Right cardiac atrium (tissue), 5 donors: ENCODE results near the gene TMUB1. TPM values are rescaled to one million over a fixed set of nuclear protein-coding genes. Genes with fewer than 3 reads are reported as not detected.

ENCODE experiments used
- ATAC-seq, 2 donors: fragments of 200-7000 bp; cut with Tn5 transposase; one replicate each; pipeline versions ENCODE4 v1.8.0 to v1.9.1; 2020; ENCODE audit warnings: moderate library complexity in 2 of 2, mild to moderate bottlenecking in 1 of 2
- DNase-seq, 3 donors: peaks; one replicate each; pipeline ENCODE4 v3.0.0-alpha.2; 2020
- H3K27ac ChIP-seq: one replicate; pipeline ENCODE4 v1.5.1; 2013; ENCODE audit warnings: mild to moderate bottlenecking, low read length, control low read depth, moderate library complexity
- H3K27me3 ChIP-seq: one replicate; pipeline ENCODE4 v1.6.1; 2013; ENCODE audit not compliant: control insufficient read depth, insufficient read depth
- H3K4me1 ChIP-seq: one replicate; pipeline ENCODE4 v1.6.1; 2013; ENCODE audit warnings: low read length; ENCODE audit not compliant: control insufficient read depth, insufficient read depth
- H3K4me3 ChIP-seq: one replicate; pipeline ENCODE4 v1.5.1; 2013; ENCODE audit warnings: low read length, control low read depth
- H3K9me3 ChIP-seq: one replicate; pipeline ENCODE4 v1.6.1; 2013; ENCODE audit warnings: low read length; ENCODE audit not compliant: control insufficient read depth
- WGBS: extraction: QIAGEN DNeasy Blood & Tissue Kit; methylation state at CpG from one replicate; pipeline ENCODE4 v1.1.7; 2013; 5-methylcytosine and 5-hydroxymethylcytosine counted together
- intact Hi-C, 4 donors: fragments of 100-400 bp; cut with DNase I; formaldehyde crosslinking; loops; one replicate each; pipeline versions ENCODE4 v1.11.0 to v1.14.0; 2022 to 2023
- long read RNA-seq, 4 donors: library from polyadenylated mRNA; unstranded; transcript quantifications; one replicate each; pipeline ENCODE4 v2.0.0, GENCODE V29; 2020 to 2021
- polyA plus RNA-seq: library from polyadenylated mRNA; stranded (reverse); fragments of 200-250 nt; gene quantifications from one replicate; pipeline ENCODE4 v1.2.3, GENCODE V29; 2013
- total RNA-seq, 4 donors: library from RNA; stranded (reverse); fragmentation: NEBNext Ultra II Directional; extraction: Animal tissue kit (Norgen Biotek cat#: 25700); gene quantifications; one replicate each; pipeline ENCODE4 v1.2.1, GENCODE V29; 2021
- donor health status: healthy with polysubstance abuse.
- donor health status: DM: no; HTN: yes; CAD: no.
- donor health status: DM: no; HTN: no; CAD: no.
- donor health status: DM: no; HTN: yes; CAD: no; lungs with severe emphysema.
- donor health status: DM: yes; HTN: yes; CAD: no.

TMUB1 gene
- total RNA-seq (10 to 100 TPM; 28.5 to 36.5 (median 35.8) TPM), polyA plus RNA-seq (55.2 TPM)
- long read RNA-seq, donor 1, transcript TMUB1-201 (3 exons, 1,353 nt) = major isoform, 50 of 84 reads
- long read RNA-seq, donor 1, transcript TMUB1-203 (2 exons, 1,549 nt) = minor isoform, 24 of 84 reads
- long read RNA-seq, donor 1, partial matches to known transcripts = 0 of 84 reads
- long read RNA-seq, donor 1, other reads (novel, unspliced or antisense) = 6 of 84 reads
- long read RNA-seq, donor 2, transcript TMUB1-201 (3 exons, 1,353 nt) = major isoform, 28 of 49 reads
- long read RNA-seq, donor 2, transcript TMUB1-203 (2 exons, 1,549 nt) = minor isoform, 10 of 49 reads
- long read RNA-seq, donor 2, partial matches to known transcripts = 0 of 49 reads
- long read RNA-seq, donor 2, other reads (novel, unspliced or antisense) = 8 of 49 reads
- long read RNA-seq, donor 3, transcript TMUB1-201 (3 exons, 1,353 nt) = major isoform, 15 of 17 reads
- long read RNA-seq, donor 3, partial matches to known transcripts = 0 of 17 reads
- long read RNA-seq, donor 3, other reads (novel, unspliced or antisense) = 0 of 17 reads
- long read RNA-seq, donor 4, transcript TMUB1-201 (3 exons, 1,353 nt) = major isoform, 32 of 43 reads
- long read RNA-seq, donor 4, transcript TMUB1-203 (2 exons, 1,549 nt) = minor isoform, 5 of 43 reads
- long read RNA-seq, donor 4, partial matches to known transcripts = 0 of 43 reads
- long read RNA-seq, donor 4, other reads (novel, unspliced or antisense) = 1 of 43 reads

- intact Hi-C loops = loop anchor here in 1 of 4 donors (10.0 kb wide), 1 partner anchor 58 kb away; the partner anchor contains the start of genes ABCB8 and ATG9B
- Histone ChIP-seq H3K27ac (peak within 1 kb of the TSS; percentile 80), H3K4me1 (peaks cover 10% of the 10 kb centered on the region), H3K27me3 (no peaks in the 10 kb centered on the region), H3K4me3 (peak within 1 kb of the TSS; percentile 94), H3K9me3 (no peaks in the 10 kb centered on the region)
- DNase-seq = peak; percentile 87 to 94 (median 93)
- peak; percentile 28 to 30 for ATAC-seq
- WGBS = under 1% methylated on average over 69 of the region's 69 CpGs
Measured at GRCh38 chr7:151083071-151083823, at the start of gene TMUB1. TMUB1 (minus strand) TSS chr7:151083493; CDS start chr7:151082563, 930 bp downstream.

- peak in 2 of 3 donors; percentile 7 to 38 for DNase-seq
- no peaks in the 10 kb centered on the region for H3K9me3 ChIP-seq
- H3K27ac ChIP-seq = no peak overlapping the region
- no peaks in the 10 kb centered on the region for H3K27me3 ChIP-seq
- no peak for ATAC-seq
- intact Hi-C loops = no loop called here
- H3K4me3 ChIP-seq = no peak overlapping the region
- H3K4me1 ChIP-seq = no peaks in the 10 kb centered on the region
- 93% methylated on average over 21 of the region's 21 CpGs for WGBS
Measured at GRCh38 chr7:151132461-151133205, 49.3 kb upstream of the TMUB1 start.

- peak in 1 of 2 donors; percentile 7 for ATAC-seq
- no peak overlapping the region for H3K27ac ChIP-seq
- WGBS = 70% methylated on average over 19 of the region's 19 CpGs
- H3K9me3 ChIP-seq = no peaks in the 10 kb centered on the region
- no peak overlapping the region for H3K4me3 ChIP-seq
- no peaks in the 10 kb centered on the region for H3K27me3 ChIP-seq
- no peaks in the 10 kb centered on the region for H3K4me1 ChIP-seq
- DNase-seq = peak in 2 of 3 donors; percentile 16 to 56
- intact Hi-C loops = no loop called here
Measured at GRCh38 chr7:151131592-151132293, 48.5 kb upstream of the TMUB1 start.

GRCh38 chr7:151131224-151131591, 47.9 kb upstream of the TMUB1 start:
- DNase-seq (peak in 1 of 3 donors; percentile 27), ATAC-seq (no peak)
- Histone ChIP-seq H3K27ac (no peak overlapping the region), H3K9me3 (no peaks in the 10 kb centered on the region), H3K27me3 (no peaks in the 10 kb centered on the region), H3K4me3 (no peak overlapping the region), H3K4me1 (no peaks in the 10 kb centered on the region)
- intact Hi-C loops = no loop called here
- WGBS = 93% methylated on average over 13 of the region's 13 CpGs

GRCh38 chr7:151130741-151131157, 47.5 kb upstream of the TMUB1 start:
- Histone ChIP-seq H3K9me3 (no peaks in the 10 kb centered on the region), H3K27me3 (no peaks in the 10 kb centered on the region), H3K27ac (no peak overlapping the region), H3K4me3 (no peak overlapping the region), H3K4me1 (no peaks in the 10 kb centered on the region)
- 95% methylated on average over 17 of the region's 17 CpGs for WGBS
- ATAC-seq (no peak), DNase-seq (peak in 1 of 3 donors; percentile 8)
- intact Hi-C loops = no loop called here

GRCh38 chr7:151129960-151130591, 46.8 kb upstream of the TMUB1 start:
- Histone ChIP-seq H3K27me3 (no peaks in the 10 kb centered on the region), H3K9me3 (no peaks in the 10 kb centered on the region), H3K4me1 (no peaks in the 10 kb centered on the region), H3K4me3 (no peak overlapping the region), H3K27ac (no peak overlapping the region)
- intact Hi-C loops = loop anchor here in 2 of 4 donors (5.0 to 10.0 kb wide), 2 partner anchors 42 to 175 kb away; no protein-coding TSS in a partner anchor
- ATAC-seq (no peak), DNase-seq (peak in 2 of 3 donors; percentile 3 to 7)
- WGBS = 92% methylated on average over 9 of the region's 9 CpGs

- ATAC-seq = no peak
- Histone ChIP-seq H3K27me3 (no peaks in the 10 kb centered on the region), H3K27ac (no peak overlapping the region), H3K4me1 (no peaks in the 10 kb centered on the region), H3K4me3 (no peak overlapping the region), H3K9me3 (no peaks in the 10 kb centered on the region)
- DNase-seq = peak in 1 of 3 donors; percentile 21
- WGBS = 89% methylated on average over 28 of the region's 28 CpGs
- intact Hi-C loops = loop anchor here in 2 of 4 donors (5.0 to 10.0 kb wide), 2 partner anchors 43 to 175 kb away; no protein-coding TSS in a partner anchor
Measured at GRCh38 chr7:151129117-151129959, 46.0 kb upstream of the TMUB1 start.

- WGBS = 88% methylated on average over 8 of the region's 8 CpGs
- DNase-seq (peak in 2 of 3 donors; percentile 6 to 22), ATAC-seq (no peak)
- Histone ChIP-seq H3K9me3 (no peaks in the 10 kb centered on the region), H3K4me3 (no peak overlapping the region), H3K4me1 (no peaks in the 10 kb centered on the region), H3K27me3 (no peaks in the 10 kb centered on the region), H3K27ac (no peak overlapping the region)
- intact Hi-C loops = loop anchor here in 2 of 4 donors (5.0 to 10.0 kb wide), 2 partner anchors 44 to 176 kb away; no protein-coding TSS in a partner anchor
Measured at GRCh38 chr7:151128716-151129115, 45.4 kb upstream of the TMUB1 start.

GRCh38 chr7:151128144-151128543, 44.9 kb upstream of the TMUB1 start:
- peak in 2 of 3 donors; percentile 7 to 24 for DNase-seq
- H3K4me3 ChIP-seq = no peak overlapping the region
- WGBS = 80% methylated on average over 14 of the region's 14 CpGs
- H3K4me1 ChIP-seq = no peaks in the 10 kb centered on the region
- no peak overlapping the region for H3K27ac ChIP-seq
- no peaks in the 10 kb centered on the region for H3K27me3 ChIP-seq
- ATAC-seq = no peak
- no peaks in the 10 kb centered on the region for H3K9me3 ChIP-seq
- intact Hi-C loops = loop anchor here in 2 of 4 donors (5.0 to 10.0 kb wide), 2 partner anchors 44 to 177 kb away; no protein-coding TSS in a partner anchor
